OCI-LY3 (cell line): ENCODE measurements around the gene BCAP31.

Source experiments
- CTCF ChIP-seq: fragments of 200-600, 300-600 bp; sonication (generic); IDR thresholded peaks from 2 replicates; pipeline ENCODE4 v1.5.1; 2014; ENCODE audit warnings: antibody characterized with exemption, low read length, low read depth
- EZH2phosphoT487 ChIP-seq: fragments of 200-600 bp; shearing (Covaris generic); IDR thresholded peaks from 2 replicates; pipeline ENCODE4 v1.6.1; 2018; ENCODE audit warnings: antibody characterized with exemption, mixed run types, low read depth

- TF ChIP-seq CTCF = no peak
- no peak for TF ChIP-seq EZH2phosphoT487
Observed at GRCh38 chrX:153668423-153669173, 55.6 kb downstream of the BCAP31 start.
